Measurements from ENCODE around the gene PRPF8. TPM values are rescaled to one million over a fixed set of nuclear protein-coding genes. Genes with fewer than 3 reads are reported as not detected.

The PRPF8 gene
- total and polyA plus RNA-seq, 2 of the 13 experiments (the other 11 are each of a cell fraction or from before 2014, with no cell fraction given): 112 to 179 TPM

DNA sequence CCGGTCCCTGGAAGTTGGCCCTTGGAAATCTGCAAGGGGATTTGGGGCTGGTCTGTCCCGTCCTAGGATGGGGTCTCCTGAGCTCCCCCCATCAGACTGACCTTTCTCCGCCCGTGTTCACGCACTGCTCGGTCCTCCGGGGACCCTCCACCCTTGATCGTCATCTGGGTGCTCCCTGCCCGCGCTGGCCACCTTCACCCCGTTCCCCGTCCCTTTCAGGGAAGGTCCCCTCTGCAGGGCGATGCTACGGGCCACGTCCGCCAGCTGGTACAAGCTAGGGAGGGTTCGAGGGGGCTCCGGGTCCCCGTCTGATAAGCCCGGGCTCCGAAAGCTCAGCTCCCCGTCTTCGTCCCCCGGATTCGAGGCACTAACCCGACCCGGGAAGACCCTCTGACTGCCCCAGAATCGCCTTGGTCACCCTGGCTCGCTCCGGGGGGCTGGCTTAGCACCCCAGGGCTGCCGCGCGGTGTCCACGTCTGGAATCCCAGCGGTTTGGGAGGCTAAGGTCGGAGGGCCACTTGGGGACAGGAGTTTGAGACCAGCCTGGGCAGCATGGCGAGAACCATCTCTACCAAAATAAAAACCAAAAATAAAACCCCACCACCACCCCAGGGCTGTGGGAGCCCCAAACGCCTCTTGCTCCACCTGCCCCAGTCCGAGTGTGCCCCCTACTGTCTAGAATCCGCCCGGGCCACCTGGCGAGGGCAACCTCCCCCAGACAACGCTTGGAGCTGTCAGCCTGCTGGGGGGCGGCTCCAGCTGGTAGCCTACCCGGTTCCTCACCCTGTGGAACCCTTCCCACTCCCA, 55.0 kb downstream of the PRPF8 start (continued):
- TF ChIP-seq NFAT5 (CRISPR knock-in tag; IDR thresholded peaks at IDR 0.05) (no peak), TMF1 (CRISPR knock-in tag; IDR thresholded peaks at IDR 0.05; ENCODE audit: low read depth) (no peak), ZNF33A (CRISPR knock-in tag; IDR thresholded peaks at IDR 0.05; ENCODE audit: borderline replicate concordance) (no peak), SMAD1 (CRISPR knock-in tag; IDR thresholded peaks at IDR 0.05; ENCODE audit: borderline replicate concordance, low read depth) (0 out of 2 replicates have a peak, but pooled peaks have one; percentile 16), KDM5A (IDR thresholded peaks at IDR 0.05; ENCODE audit: borderline replicate concordance, low read length) (no peak), TP53 (CRISPR knock-in tag; conservative IDR thresholded peaks at IDR 0.05) (no peak), BRD4 (CRISPR knock-in tag; IDR thresholded peaks at IDR 0.05) (no peak), ZNF878 (CRISPR knock-in tag; IDR thresholded peaks at IDR 0.05) (no peak)
- TF ChIP-seq, protein P1, sequence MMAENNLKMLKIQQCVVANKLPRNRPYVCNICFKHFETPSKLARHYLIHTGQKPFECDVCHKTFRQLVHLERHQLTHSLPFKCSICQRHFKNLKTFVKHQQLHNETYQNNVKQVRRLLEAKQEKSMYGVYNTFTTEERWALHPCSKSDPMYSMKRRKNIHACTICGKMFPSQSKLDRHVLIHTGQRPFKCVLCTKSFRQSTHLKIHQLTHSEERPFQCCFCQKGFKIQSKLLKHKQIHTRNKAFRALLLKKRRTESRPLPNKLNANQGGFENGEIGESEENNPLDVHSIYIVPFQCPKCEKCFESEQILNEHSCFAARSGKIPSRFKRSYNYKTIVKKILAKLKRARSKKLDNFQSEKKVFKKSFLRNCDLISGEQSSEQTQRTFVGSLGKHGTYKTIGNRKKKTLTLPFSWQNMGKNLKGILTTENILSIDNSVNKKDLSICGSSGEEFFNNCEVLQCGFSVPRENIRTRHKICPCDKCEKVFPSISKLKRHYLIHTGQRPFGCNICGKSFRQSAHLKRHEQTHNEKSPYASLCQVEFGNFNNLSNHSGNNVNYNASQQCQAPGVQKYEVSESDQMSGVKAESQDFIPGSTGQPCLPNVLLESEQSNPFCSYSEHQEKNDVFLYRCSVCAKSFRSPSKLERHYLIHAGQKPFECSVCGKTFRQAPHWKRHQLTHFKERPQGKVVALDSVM (CRISPR knock-in tag; IDR thresholded peaks at IDR 0.05): no peak
- TF ChIP-seq, protein P2, sequence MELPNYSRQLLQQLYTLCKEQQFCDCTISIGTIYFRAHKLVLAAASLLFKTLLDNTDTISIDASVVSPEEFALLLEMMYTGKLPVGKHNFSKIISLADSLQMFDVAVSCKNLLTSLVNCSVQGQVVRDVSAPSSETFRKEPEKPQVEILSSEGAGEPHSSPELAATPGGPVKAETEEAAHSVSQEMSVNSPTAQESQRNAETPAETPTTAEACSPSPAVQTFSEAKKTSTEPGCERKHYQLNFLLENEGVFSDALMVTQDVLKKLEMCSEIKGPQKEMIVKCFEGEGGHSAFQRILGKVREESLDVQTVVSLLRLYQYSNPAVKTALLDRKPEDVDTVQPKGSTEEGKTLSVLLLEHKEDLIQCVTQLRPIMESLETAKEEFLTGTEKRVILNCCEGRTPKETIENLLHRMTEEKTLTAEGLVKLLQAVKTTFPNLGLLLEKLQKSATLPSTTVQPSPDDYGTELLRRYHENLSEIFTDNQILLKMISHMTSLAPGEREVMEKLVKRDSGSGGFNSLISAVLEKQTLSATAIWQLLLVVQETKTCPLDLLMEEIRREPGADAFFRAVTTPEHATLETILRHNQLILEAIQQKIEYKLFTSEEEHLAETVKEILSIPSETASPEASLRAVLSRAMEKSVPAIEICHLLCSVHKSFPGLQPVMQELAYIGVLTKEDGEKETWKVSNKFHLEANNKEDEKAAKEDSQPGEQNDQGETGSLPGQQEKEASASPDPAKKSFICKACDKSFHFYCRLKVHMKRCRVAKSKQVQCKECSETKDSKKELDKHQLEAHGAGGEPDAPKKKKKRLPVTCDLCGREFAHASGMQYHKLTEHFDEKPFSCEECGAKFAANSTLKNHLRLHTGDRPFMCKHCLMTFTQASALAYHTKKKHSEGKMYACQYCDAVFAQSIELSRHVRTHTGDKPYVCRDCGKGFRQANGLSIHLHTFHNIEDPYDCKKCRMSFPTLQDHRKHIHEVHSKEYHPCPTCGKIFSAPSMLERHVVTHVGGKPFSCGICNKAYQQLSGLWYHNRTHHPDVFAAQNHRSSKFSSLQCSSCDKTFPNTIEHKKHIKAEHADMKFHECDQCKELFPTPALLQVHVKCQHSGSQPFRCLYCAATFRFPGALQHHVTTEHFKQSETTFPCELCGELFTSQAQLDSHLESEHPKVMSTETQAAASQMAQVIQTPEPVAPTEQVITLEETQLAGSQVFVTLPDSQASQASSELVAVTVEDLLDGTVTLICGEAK (IDR thresholded peaks at IDR 0.05): no peak
- TF ChIP-seq, protein P2 (CRISPR knock-in tag; IDR thresholded peaks at IDR 0.05): peak; percentile 63
